K562 (cell line): ENCODE results near the gene TLE3.

Experiments used
- CTCF ChIP-seq, 3 experiments: IDR thresholded peaks in 2 of 3; conservative IDR thresholded peaks in 1 of 3; 2 replicates each; pipeline ENCODE4 v1.5.1; 2011 to 2012; ENCODE audit warnings: low read length in 3 of 3, mild to moderate bottlenecking in 3 of 3, control low read depth in 2 of 3, improper control_type of control experiment in 1 of 3, inconsistent platforms in 1 of 3, low read depth in 1 of 3, mixed read lengths in 1 of 3, moderate library complexity in 1 of 3; ENCODE audit not compliant: insufficient read depth in 2 of 3
- EP300 ChIP-seq: IDR thresholded peaks from 2 replicates; pipeline ENCODE4 v1.6.1; 2012; ENCODE audit warnings: low read length, improper control_type of control experiment
- HDAC6 ChIP-seq: IDR thresholded peaks from 2 replicates; pipeline ENCODE4 v1.6.1; 2012; ENCODE audit warnings: low read depth, mild to moderate bottlenecking, control low read depth, inconsistent platforms, low read length, moderate library complexity
- KLF16 ChIP-seq: IDR thresholded peaks from 2 replicates; pipeline ENCODE4 v1.6.1; 2016; ENCODE audit warnings: antibody characterized with exemption
- POLR3A ChIP-seq: IDR thresholded peaks from 2 replicates; pipeline ENCODE4 v1.6.1; 2011; ENCODE audit warnings: borderline replicate concordance, mild to moderate bottlenecking, moderate library complexity; ENCODE audit not compliant: insufficient read length, insufficient read depth; ENCODE audit errors: extremely low read depth
- SIN3A ChIP-seq, 2 experiments: fragments of 150-350 bp in 1 of 2; IDR thresholded peaks; 2 replicates each; pipeline ENCODE4 v1.6.1; 2011 to 2016; ENCODE audit warnings: borderline replicate concordance in 2 of 2, low read depth in 2 of 2, low read length in 2 of 2, mild to moderate bottlenecking in 2 of 2, moderate library complexity in 2 of 2; ENCODE audit not compliant: control insufficient read depth in 1 of 2
- ZNF280A ChIP-seq: fragments of 450-650 bp; IDR thresholded peaks from 2 replicates; pipeline ENCODE4 v1.6.1; 2018; ENCODE audit warnings: mild to moderate bottlenecking, low read depth; ENCODE audit not compliant: partially characterized antibody

GRCh38 chr15:70029297-70029701 is 68.4 kb downstream of the TLE3 start:
- TF ChIP-seq ZNF280A (no peak), KLF16 (no peak), CTCF (IDR thresholded peaks at IDR 0.05 in 2 of 3, conservative IDR thresholded peaks at IDR 0.05 in 1 of 3; ENCODE audit: insufficient read depth in 2 of 3, low read depth in 1 of 3, low read length in 3 of 3) (no peak), SIN3A (IDR thresholded peaks at IDR 0.05; ENCODE audit: borderline replicate concordance in 2 of 2, control insufficient read depth in 1 of 2, low read depth in 2 of 2, low read length in 2 of 2) (no peak), EP300 (no peak), HDAC6 (no peak), POLR3A (no peak)
